NCI-H187 (cell line): Measurements from ENCODE around the gene WNT9A.
A peak's percentile ranks its signal among the peaks of the same experiment; 100 is the strongest.
"Not testable (repeated sequence)": the region's sequence is repeated elsewhere in the genome, so short reads cannot be mapped to it uniquely, and the experiment has no call there.

ENCODE experiments used
- DNase-seq, 2 experiments: peaks; one replicate each; lab custom pipeline; 2025; lab: John Stamatoyannopoulos, UW

WNT9A gene, protein sequence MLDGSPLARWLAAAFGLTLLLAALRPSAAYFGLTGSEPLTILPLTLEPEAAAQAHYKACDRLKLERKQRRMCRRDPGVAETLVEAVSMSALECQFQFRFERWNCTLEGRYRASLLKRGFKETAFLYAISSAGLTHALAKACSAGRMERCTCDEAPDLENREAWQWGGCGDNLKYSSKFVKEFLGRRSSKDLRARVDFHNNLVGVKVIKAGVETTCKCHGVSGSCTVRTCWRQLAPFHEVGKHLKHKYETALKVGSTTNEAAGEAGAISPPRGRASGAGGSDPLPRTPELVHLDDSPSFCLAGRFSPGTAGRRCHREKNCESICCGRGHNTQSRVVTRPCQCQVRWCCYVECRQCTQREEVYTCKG

DNA sequence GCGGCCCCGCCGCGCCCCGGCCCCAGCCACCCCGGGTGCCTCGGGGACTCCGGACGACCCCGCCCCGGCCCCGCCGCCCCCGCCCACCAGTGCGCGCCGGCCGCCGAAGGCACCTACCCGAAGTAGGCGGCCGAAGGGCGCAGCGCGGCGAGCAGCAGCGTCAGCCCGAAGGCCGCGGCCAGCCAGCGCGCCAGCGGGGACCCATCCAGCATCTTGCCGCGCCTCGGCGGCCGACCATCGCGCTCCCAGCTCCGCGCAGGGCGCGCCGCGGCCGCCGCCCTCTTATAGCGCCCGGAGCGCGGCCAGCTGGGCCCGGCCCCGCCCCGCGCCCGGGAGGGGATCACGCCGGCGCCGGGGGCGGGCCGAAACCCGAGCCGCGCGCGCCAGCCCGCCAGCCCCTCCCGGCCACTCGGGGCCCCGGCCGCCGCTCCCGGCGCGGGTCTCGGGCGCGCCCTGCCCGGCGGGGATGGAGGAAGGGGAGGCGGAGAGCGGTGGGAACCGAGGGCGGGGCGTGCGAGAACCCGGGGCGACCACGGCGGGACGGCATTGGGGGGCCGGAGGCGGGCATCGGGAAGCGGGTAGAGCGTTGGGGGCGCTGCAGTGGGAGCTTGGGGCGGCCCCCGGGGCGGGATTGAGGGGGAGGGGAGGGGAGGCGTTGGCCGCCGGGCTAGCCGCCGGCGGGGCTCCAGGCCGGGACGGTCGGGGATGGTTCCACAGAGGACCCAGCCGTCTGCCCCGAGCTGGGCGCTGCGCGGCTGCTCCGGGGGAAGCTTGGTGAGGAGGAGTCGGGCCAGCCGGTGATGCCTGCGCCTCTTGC is at the start of gene WNT9A:
WNT9A (minus strand) TSS at position 257 of the 817 bp plus-strand sequence; CDS start at position 212, 45 bp downstream.
- peak; percentile 14 to 45 for DNase-seq

DNA sequence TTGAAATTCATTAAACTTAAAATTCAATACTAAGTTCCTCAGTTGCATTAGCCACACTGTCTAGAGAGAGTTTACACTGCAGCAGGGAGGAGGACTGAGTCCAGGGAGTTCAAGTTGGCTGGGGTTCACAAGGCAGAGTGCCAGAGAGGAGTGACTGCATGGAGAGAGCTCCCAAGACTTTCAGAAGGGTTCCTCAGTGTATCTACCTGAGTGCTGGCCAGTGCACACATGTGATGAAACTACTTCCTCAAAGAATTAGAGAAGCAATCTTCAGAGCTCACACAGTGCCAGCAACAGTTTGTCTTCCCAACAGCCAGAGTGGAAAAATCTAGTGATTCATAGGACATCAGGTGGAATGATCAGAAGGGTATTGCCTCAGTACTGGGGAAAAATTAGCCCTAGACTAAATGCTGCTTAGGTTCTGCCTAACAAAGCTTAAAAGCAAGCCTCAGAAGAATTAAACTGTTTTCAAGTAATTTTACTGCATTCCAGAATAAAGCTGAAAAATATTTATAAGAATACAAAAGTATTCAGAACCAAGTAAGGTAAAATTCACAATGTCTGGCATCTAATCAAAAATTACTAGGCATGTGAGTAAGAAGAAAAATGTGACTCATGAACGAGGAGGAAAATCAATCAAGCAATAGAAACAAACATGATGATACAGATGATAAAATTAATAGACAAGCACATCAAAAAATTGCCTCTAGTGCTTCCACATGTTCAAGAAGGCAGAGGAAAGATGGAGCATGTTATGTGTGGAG is 48.6 kb upstream of the WNT9A start:
- DNase-seq: no peak

DNA sequence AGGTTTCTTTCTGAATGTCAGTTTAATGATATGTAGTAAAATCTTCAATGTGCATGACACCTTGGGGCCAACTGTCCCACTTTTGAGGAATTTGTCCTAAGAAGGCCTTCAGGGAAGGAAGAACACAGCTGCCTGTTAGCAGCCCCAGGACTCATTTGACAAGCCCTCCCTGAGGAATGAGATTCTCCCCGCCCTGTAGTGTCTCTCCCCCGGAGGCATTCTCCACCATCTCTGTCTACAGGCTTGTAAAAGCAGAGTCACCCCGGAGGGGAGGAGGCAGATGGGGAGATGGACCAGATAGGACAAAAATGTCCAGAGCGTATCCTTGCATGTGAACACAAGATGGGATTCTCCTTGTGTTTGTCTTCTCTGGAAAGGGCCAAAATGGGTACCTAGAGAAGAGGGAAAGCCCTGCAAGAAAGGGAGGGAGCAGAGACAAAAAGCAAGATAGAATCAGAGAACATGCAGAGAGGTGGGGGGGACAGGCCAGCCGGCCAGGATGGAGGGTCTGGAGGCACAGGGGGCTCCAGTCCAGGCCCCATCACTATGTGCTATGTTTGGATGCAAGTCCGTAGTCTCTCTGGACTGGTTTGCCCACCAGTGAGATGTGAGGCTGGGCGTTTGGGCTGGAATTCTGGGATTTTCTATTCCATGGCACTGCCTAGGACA is 47.0 kb upstream of the WNT9A start:
- DNase-seq: no peak

DNA sequence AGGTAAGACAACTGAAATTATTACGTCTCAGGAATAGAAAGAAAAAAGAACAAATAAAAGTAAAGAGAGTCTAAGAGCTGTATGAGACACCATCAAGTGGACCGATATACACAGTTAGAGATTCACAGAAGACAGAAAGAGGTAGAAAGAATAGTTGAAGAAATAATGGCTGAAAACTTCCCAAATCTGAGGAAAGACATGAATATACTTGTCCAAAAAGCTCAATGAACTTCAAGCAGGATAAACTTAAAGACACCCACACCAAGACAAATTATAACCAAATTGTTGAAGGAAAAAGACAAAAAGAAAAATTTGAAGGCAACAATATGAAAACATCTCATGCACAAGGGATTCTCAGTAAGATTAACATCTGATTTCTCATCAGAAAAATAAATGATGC is 39.4 kb upstream of the WNT9A start:
- DNase-seq: no peak

DNA sequence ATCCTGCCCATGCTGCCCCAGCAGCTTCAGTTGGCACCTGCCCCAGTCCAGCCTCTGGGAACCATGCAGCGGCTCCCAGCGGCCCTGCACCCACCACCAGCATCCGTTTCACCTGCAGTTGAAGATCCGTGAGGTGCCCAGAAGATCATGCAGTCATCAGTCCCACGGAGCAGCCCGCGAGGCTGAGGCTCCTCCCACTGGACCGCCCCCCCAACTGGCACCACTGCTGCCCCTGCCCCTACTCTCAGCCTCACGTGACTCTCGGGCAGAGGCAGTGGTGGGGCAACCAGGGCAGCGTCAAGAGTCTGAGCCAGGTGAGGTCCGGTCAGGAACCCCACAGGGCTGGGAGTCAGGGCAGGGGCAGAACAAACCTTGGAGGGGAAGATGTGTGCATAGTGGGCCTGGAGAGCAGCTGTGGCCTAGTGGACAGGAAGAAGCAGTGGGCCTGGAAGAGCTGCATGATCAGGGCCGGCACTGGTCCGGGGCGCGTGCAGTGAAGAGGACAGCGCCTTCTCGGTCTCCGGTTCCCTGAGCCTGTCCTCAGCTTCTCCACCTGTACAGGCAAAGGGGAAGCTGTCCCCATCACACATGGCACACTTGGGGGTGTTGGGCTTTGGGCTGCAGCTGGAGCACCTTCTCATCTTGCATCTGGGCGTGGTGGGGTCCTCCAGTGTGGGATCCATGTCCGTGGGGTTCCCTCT is 28.0 kb upstream of the WNT9A start:
- not testable (repeated sequence) for DNase-seq

DNA sequence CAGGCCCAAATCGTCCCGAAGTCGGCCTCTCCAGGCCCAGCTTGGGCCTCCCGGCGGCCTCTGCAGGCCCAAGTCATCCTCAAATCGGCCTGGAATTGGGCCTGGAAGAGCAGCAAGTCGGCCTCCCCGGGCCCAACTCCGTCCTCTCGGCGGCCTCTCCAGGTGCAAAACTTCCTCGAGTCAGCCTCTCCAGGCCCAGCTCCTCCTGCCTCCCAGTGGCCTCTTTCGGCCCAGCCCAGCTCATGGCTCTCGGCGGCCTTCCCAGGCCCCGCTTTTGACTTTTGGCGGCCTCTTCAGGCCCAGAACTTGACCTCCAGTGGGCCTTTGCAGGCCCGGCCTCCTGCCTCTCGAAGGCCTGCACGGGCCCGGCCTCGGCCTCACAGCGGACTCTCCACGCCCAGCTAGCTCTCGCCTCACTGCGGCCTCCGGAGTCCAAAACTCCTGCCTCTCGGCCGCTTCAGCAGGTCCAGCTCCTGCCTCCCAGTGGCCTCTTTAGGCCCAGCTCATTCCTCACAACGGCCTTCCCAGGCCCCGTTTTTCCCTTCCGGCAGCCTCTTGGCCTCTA is 26.1 kb upstream of the WNT9A start:
- DNase-seq: not testable (repeated sequence)

DNA sequence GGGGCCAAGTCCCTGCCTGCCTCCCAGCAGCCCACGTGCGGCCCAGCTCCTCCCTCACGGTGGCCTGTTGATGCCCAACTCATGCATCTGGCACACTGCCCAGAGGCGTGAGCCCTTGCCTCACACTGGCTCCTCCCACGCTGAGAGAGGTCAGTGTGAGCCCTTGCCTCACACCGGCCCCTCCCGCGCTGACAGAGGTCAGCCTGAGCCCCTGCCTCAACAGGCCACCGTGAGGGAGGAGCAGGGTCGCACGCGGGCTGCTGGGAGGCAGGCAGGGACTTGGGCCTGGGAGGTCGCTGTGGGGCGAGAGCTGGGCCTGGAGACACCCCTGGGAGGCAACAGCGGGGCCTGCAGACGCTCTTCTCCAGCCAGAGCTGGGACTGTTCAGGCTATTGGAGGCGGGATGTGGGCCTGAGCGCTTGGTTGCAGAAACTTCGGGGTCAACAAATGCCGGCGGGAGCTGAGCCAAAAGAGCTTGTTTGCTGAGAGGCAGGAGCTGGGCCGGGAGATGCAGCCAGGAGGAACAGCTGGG is 25.2 kb upstream of the WNT9A start:
- DNase-seq: not testable (repeated sequence)

DNA sequence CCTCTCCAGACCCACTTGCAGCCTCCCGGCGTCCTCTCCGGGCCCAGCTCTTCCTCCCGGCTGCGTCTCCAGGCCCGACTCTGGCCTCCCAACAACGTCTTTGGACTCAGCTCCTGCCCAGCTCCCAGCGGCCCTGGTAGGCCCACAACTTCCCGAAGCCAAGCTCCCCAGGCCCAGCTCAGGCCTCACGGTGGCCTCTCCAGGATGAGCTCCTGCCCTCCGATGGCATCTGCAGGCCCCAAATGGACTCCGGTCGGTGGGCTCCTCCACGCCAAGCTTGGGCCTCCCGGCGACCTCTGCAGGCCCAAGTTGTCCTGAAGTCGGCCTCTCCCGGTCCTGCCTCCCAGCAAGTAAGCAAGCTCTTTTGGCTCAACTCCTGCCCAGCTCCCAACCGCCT is 24.5 kb upstream of the WNT9A start:
- not testable (repeated sequence) for DNase-seq

DNA sequence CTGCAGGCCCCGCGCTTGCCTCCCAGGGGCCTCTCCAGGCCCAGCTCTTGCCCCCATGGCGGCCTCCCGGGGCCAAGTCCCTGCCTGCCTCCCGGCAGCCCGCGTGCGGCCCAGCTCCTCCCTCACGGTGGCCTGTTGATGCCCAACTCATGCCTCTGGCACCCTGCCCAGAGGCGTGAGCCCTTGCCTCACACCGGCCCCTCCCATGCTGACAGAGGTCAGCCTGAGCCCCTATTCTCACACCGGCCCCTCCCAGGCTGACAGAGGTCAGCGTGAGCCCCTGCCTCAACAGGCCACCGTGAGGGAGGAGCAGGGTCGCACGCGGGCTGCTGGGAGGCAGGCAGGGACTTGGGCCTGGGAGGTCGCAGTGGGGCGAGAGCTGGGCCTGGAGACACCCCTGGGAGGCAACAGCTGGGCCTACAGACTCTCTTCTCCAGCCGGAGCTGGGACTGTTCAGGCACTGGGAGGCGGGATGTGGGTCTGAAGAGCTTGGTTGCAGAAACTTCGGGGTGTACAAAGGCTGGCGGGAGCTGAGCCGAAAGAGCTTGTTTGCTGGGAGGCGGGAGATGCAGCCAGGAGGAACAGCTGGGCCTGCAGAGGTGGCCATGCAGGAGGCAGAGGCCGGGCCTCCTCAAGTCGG is 24.0 kb upstream of the WNT9A start:
- not testable (repeated sequence) for DNase-seq

DNA sequence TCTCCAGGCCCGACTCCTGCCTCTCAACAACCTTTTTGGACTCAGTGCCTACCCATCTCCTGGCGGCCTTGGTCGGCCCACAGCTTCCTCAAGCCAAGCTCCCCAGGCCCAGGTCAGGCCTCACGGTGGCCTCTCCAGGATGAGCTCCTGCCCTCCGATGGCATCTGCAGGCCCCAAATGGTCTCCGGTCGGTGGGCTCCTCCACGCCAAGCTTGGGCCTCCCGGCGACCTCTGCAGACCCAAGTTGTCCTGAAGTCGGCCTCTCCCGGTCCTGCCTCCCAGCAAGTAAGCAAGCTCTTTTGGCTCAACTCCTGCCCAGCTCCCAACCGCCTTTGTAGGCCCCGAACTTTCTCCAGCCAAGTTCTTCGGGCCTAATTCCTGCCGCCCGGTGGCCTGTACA is 23.5 kb upstream of the WNT9A start:
- DNase-seq: not testable (repeated sequence)

DNA sequence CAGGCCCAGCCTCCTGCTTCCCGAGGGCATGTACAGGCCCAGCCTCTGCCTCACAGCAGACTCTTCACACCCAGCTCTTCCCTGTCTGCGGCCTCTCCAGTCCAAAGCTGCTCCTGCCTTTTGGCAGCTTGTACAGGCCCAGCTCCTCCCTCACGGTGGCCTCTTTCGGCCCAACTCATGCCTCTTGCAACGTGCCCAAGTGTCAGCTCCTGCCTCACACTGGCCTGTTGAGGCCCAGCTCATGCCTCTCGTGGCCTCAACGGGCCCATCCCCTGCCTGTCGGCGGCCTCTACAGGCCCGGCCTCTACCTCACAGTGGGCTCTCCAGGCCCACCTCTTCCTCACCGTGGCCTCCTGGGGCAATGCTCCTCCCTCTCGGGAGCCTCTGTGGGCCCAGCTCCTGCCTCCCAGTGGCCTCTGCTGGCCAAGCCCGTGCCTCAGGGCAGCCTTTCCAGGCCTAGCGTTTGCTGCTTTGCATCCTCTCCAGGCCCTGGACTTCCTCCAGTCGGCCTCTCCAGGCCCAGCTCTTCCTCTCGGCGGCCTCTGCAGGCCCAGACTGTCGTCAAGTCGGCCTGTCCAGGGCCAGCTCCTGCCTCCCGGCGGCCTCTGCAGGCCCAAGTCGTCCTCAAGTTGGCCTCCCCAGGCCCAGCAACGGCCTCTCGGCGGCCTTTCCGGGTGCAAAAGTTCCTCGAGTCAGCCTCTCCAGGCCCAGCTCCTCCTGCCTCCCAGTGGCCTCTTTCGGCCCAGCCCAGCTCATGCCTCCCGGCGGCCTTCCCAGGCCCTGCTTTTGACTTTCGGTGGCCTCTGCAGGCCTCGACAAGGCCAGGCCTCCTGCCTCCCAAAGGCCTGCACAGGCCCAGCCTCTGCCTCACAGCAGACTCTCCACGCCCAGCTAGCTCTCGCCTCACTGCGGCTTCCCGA is 22.6 kb upstream of the WNT9A start:
- not testable (repeated sequence) for DNase-seq

DNA sequence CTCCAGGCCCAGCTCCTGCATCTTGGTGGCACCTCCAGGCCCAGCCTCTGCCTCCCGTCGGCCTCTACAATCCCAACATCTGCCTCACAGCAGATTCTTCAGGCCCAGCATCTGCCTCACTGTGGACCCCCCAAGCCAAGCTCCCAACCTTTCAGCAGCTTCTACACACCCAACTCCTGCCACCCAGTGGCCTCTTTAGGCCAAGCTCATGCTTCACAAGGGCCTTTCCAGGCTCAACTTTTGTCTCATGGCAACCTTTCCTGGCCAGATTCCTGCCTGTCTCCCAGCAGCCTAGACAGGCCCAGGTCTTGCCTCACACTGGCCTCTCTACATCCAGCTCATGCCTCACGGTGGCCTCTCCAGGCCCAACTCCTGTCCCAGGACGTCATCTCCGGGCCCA is 20.1 kb upstream of the WNT9A start:
- not testable (repeated sequence) for DNase-seq

DNA sequence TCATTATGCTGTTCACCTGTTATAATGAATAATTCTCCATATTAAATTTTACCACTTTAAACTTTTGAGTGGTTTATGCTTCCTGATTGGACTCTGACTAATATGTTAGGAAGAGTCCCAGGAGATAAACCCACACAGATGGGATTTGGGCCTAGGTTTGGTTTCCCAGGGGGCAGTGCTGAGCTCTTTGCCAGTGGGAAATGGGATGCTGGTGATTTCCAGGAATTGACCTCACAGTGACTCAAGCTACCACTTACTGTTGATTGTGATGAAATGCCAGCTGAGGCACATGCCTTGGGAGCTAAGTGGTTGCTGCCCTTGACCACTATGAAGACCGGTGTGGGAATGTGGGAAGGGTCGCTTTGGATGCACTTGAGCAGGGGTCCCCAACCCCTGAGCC is 19.0 kb upstream of the WNT9A start:
- DNase-seq: not testable (repeated sequence)

DNA sequence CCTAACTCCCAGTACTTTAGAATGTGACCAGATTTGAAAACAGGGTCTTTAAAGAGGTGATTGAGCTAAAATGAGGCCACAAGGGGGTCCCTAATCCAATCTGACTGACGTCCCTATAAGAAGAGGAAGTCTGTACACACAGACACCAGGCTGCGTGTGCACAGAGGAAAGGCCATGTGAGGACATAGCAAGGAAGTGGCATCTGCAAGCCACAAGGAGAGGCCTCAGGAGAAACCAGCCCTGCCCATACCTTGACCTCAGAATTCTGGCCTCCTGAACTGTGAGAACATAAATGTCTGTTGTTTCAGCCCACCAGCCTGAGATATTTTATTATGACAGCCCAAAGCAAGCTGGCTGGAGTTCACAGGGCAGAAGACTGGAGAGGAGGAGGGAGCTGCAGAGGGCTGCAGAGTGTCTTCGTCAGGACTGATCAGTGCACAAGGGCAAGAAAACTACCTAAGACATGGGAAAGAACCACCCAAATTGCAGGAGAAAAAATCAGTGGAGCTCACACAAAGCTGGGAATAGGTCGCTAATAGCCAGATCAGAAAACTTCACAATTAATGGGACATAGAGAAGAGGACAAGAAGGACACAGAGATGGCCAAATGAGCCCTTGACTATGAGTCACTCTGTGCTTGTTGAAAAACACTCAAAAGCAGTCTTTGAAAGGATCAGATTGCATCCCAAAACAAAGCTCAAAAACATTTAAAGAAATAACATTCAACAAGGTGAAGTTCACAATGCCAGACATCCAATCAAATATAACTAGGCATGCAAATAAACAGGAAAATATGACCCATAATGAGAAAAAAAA is 14.1 kb upstream of the WNT9A start:
- DNase-seq: no peak

DNA sequence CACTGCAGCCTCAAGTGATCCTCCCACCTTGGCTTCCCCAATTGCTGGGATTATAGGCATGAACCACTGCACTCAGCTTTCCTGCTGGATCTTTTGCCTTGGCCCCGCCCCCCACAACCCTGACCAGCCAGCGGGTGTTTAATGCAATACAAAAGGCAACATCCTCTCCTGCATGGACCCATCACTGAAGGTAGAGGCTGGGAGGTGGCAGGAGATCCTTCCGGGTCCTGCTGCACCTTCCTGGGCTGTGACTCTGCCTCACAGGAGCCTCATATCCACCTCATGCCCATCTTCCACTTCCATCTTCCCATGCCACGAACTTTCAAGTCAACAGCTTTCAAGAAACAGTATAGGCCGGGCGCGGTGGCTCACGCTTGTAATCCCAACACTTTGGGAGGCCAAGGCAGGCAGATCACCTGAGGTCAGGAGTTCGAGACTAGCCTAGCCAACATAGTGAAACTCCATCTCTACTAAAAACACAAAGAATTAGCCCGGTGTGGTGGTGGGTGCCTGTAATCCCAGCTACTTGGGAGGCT is 11.7 kb upstream of the WNT9A start:
- no peak for DNase-seq

DNA sequence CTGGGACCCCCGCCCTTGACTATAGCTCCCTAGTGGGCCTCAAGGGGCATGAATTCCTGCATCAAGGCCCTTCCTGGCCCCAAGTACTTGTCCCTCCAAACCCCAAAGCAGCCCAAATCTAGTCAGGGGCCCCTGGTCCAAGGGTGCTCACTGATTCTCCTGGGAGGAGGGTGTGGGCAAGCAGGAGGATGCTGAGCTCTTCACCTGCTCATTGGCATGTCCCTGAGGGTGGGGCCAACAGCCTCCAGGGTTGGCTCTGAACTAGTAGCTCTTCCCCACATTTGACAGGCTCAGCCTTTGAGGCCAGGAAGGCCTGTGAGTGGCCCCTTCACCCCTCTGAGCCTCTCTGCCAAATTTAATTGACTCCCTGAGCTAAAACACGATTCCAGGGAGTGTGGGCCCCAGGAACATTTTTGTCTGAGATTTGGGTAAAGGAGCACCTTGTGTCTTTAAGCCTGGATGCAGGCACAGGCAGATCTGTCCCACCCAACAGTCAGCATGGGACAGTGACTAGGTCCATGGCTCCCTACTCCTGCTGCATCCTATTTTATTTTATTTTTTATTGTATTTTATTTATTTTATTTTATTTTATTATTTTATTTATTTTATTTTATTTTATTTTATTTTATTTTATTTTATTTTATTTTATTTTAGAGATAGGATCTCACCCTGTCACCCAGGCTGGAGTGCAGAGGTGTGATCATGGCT is 11.0 kb upstream of the WNT9A start:
- DNase-seq: no peak

DNA sequence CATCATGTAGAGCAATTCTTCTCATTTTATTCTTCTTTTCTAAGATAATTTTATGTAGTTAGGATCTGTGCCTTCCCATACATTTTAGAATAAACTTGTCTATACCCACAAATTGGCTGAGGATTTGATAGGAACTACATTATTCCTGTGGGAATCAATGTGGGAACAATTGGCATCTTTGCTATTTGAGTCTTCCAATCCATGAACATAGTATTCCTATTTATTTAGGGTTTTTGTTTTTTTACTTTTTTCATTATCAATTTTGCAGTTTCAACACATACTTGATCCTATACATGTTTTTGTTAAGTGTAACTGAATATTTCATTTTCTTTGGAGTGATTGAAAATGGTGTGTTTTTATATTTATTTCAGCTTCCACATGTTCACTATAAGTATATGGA is 8.1 kb upstream of the WNT9A start:
- no peak for DNase-seq
